GM12891 (cell line): Measurements from ENCODE around the gene LYRM9.

ENCODE experiments used
- PAX5 ChIP-seq: IDR thresholded peaks from 2 replicates; pipeline ENCODE4 v1.6.1; 2011; ENCODE audit warnings: low read length, moderate library complexity, mild to moderate bottlenecking; ENCODE audit not compliant: insufficient read depth, severe bottlenecking
- POLR2A ChIP-seq: IDR thresholded peaks from 2 replicates; pipeline ENCODE4 v1.6.1; 2011; ENCODE audit warnings: low read depth, low read length, control low read depth
- POLR2AphosphoS5 ChIP-seq: IDR thresholded peaks from 2 replicates; pipeline ENCODE4 v1.6.1; 2011; ENCODE audit warnings: low read depth, low read length, control low read depth
- POU2F2 ChIP-seq: IDR thresholded peaks from 2 replicates; pipeline ENCODE4 v1.6.1; 2011; ENCODE audit warnings: low read depth, mild to moderate bottlenecking, control low read depth, low read length, moderate library complexity
- SPI1 ChIP-seq: IDR thresholded peaks from 2 replicates; pipeline ENCODE4 v1.6.1; 2011; ENCODE audit warnings: low read depth, low read length, control low read depth
- TAF1 ChIP-seq: IDR thresholded peaks from 2 replicates; pipeline ENCODE4 v1.6.1; 2011; ENCODE audit warnings: low read depth, low read length, control low read depth

DNA sequence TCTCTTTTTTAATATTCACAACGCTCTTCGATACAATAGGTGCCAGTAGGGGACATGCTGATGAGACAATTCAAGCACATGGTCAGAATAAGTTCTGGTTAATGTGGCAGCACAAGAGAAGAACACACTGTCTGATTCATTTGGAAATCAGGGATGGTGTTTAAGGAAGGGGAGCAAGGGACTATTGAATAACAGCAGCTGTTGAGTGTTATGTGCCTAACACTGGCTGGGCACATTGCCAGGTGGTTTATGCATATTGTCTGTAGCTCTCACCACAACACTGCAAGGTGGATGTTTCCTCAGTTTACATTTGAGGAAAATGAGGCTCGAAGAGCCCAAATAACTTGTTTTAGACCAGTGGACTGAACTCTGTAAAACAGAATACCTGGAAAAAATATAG is 44.2 kb downstream of the LYRM9 start:
- TF ChIP-seq POLR2AphosphoS5 (no peak), POLR2A (no peak), TAF1 (no peak), PAX5 (no peak), SPI1 (no peak), POU2F2 (no peak)
